H1 (cell line): ENCODE measurements around the gene NOX5. TPM values are rescaled to one million over a fixed set of nuclear protein-coding genes. Genes with fewer than 3 reads are reported as not detected.

ENCODE experiments used
- ASH2L ChIP-seq: fragments of 200-600, 300-600 bp; sonication (generic); IDR thresholded peaks from one replicate; pipeline ENCODE4 v1.7.1; 2017; ENCODE audit warnings: low read length
- BCL11A ChIP-seq, 2 experiments: IDR thresholded peaks; one replicate each; pipeline ENCODE4 v1.6.1; 2011; ENCODE audit warnings: low read depth in 2 of 2, low read length in 2 of 2, mild to moderate bottlenecking in 2 of 2
- BRCA1 ChIP-seq: IDR thresholded peaks from 2 replicates; pipeline ENCODE4 v1.6.1; 2012; ENCODE audit warnings: low read depth, low read length, improper control_type of control experiment
- CHD1 ChIP-seq: IDR thresholded peaks from 2 replicates; pipeline ENCODE4 v1.6.1; 2012; ENCODE audit warnings: low read depth, low read length, improper control_type of control experiment
- HDAC6 ChIP-seq: IDR thresholded peaks from one replicate; pipeline ENCODE4 v1.7.1; 2012; ENCODE audit warnings: low read depth, mild to moderate bottlenecking, inconsistent platforms, low read length, moderate library complexity
- MAFK ChIP-seq: IDR thresholded peaks from 2 replicates; pipeline ENCODE4 v1.6.1; 2012; ENCODE audit warnings: low read depth, mild to moderate bottlenecking, improper control_type of control experiment, low read length
- NANOG ChIP-seq: IDR thresholded peaks from 2 replicates; pipeline ENCODE4 v1.6.1; 2011; ENCODE audit warnings: low read length, low read depth, mild to moderate bottlenecking, inconsistent platforms; ENCODE audit not compliant: insufficient read depth, poor library complexity, severe bottlenecking
- RAD21 ChIP-seq, 2 experiments: IDR thresholded peaks in 1 of 2; conservative IDR thresholded peaks in 1 of 2; 2 replicates each; pipeline ENCODE4 v1.6.1; 2011; ENCODE audit warnings: low read depth in 2 of 2, low read length in 2 of 2, improper control_type of control experiment in 1 of 2, inconsistent platforms in 1 of 2, mild to moderate bottlenecking in 1 of 2, moderate library complexity in 1 of 2
- SIRT6 ChIP-seq: IDR thresholded peaks from one replicate; pipeline ENCODE4 v1.7.1; 2012; ENCODE audit warnings: low read length, inconsistent platforms
- TEAD4 ChIP-seq: IDR thresholded peaks from 2 replicates; pipeline ENCODE4 v1.6.1; 2012; ENCODE audit warnings: low read depth, low read length, inconsistent platforms, mixed read lengths
- polyA plus RNA-seq, 7 experiments: library from polyadenylated mRNA; depleted of rRNA in 3 of 7; stranded (reverse) in 5 of 7; unstranded in 2 of 7; fragments of >200 nt in 5 of 7; fragments of 200-250 nt in 2 of 7; gene quantifications; 1 replicate in 5 of 7; 2 replicates in 1 of 7; 4 replicates in 1 of 7; pipeline versions ENCODE4 v1.2.1 to v1.2.3, GENCODE V29; 2011 to 2013; ENCODE audit warnings: missing spikeins in 2 of 7, mixed read lengths in 2 of 7
- total RNA-seq: library from RNA; stranded (reverse); fragmentation: NEBNext Ultra II Directional; extraction: Animal tissue kit (Norgen Biotek cat#: 25700); gene quantifications from 2 replicates; pipeline ENCODE4 v1.2.1, GENCODE V29; 2021
- TF ChIP-seq, protein P1 (sequence below), 3 experiments: IDR thresholded peaks; 1 replicate in 2 of 3; 2 replicates in 1 of 3; pipeline versions ENCODE4 v1.5.1 to v1.6.1; 2011; ENCODE audit warnings: low read length in 3 of 3, mild to moderate bottlenecking in 3 of 3, inconsistent platforms in 2 of 3, low read depth in 1 of 3, moderate library complexity in 1 of 3; ENCODE audit not compliant: insufficient read depth in 1 of 3; ENCODE audit errors: control extremely low read depth in 1 of 3

The NOX5 gene
- total and polyA plus RNA-seq, 2 of the 8 experiments (the other 6 are each of a cell fraction or from before 2014, with no cell fraction given), result under 0.01 TPM; not detected in 1

DNA sequence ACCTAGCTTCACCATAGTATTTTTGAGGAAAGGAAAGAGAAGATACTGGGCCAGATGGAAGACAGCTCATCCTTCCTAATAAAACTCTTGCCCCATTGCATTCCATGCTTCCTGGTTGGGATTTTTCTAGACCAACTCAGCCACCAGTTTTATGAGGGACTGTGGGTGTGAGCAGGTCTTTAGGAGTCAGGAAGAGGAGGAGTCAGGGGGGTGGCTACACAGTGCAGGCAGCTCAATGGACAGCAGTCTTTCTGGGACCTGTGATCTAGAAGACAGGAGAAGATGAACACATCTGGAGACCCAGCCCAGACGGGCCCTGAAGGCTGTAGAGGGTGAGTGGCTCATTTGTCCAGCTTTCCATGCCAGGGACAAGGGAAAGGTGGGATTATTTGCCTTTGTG is at the start of gene NOX5 (continued):
- TF ChIP-seq, protein P1, sequence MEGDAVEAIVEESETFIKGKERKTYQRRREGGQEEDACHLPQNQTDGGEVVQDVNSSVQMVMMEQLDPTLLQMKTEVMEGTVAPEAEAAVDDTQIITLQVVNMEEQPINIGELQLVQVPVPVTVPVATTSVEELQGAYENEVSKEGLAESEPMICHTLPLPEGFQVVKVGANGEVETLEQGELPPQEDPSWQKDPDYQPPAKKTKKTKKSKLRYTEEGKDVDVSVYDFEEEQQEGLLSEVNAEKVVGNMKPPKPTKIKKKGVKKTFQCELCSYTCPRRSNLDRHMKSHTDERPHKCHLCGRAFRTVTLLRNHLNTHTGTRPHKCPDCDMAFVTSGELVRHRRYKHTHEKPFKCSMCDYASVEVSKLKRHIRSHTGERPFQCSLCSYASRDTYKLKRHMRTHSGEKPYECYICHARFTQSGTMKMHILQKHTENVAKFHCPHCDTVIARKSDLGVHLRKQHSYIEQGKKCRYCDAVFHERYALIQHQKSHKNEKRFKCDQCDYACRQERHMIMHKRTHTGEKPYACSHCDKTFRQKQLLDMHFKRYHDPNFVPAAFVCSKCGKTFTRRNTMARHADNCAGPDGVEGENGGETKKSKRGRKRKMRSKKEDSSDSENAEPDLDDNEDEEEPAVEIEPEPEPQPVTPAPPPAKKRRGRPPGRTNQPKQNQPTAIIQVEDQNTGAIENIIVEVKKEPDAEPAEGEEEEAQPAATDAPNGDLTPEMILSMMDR (IDR thresholded peaks at IDR 0.05; ENCODE audit: control extremely low read depth in 1 of 3, insufficient read depth in 1 of 3, low read depth in 1 of 3, low read length in 3 of 3), result no peak
- TF ChIP-seq HDAC6 (no peak), CHD1 (no peak), RAD21 (IDR thresholded peaks at IDR 0.05 in 1 of 2, conservative IDR thresholded peaks at IDR 0.05 in 1 of 2; ENCODE audit: low read depth in 2 of 2, low read length in 2 of 2) (no peak), ASH2L (no peak), MAFK (no peak), BCL11A (IDR thresholded peaks at IDR 0.05; ENCODE audit: low read depth in 2 of 2, low read length in 2 of 2) (no peak), TEAD4 (no peak), BRCA1 (no peak), SIRT6 (no peak), NANOG (no peak)
